GM12873 (cell line): ENCODE measurements around the gene ST6GALNAC4.

Experiments
- CTCF ChIP-seq: IDR thresholded peaks from 2 replicates; pipeline ENCODE4 v1.5.1; 2012; ENCODE audit warnings: low read depth, mild to moderate bottlenecking, moderate library complexity, low read length, control low read depth; ENCODE audit not compliant: insufficient read depth; ENCODE audit errors: missing control alignments

ST6GALNAC4 gene

DNA sequence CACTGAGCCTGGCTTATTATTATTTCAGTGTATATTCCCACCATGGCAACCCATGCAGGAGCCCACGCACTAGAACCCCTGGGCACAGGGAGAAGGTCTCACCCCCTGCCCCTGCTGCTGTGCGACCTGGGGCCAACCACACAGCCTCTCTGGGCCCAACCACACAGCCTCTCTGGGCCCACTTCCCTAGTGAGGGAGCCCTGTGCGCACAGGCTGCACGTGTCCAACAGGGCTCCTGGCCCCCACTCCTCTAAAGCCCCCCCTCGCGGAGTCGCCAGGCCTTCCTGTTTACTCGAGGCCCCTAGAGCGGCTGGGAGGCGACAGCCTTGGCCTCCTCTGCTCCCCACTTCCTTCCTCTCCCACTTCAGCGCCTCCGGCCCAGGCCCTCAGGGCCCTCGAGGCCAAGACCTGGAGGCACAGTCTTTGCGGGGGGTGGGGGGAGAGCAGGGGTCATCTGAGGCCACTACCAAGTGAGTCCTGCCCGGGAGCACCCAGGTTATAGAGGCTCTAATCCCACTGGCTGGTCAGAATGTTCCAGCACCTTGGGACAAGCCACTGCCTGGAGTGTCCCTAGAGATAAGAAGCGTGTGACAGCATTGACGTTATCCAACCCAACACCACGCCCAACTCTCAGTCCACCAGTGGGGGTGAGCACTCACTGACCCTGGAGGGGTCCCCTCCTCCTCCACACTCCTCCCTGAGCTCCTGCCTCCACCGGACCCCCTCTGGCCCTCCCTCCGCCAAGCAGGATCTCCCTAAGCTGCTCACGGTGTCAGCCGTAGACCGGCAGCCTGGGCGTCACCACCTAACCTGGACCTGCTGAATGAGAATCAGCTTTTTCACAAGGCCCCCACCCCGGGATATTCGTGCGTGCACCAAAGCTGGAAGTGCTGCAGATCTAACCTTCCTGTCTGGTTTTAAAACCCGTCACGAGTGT, 54.5 kb downstream of the ST6GALNAC4 start:
- no peak for TF ChIP-seq CTCF

GRCh38 chr9:127860779-127861178, 56.1 kb downstream of the ST6GALNAC4 start:
- TF ChIP-seq CTCF = no peak

GRCh38 chr9:127860260-127860659, 56.6 kb downstream of the ST6GALNAC4 start:
- TF ChIP-seq CTCF = no peak

- no peak for TF ChIP-seq CTCF
Observed at GRCh38 chr9:127858041-127858512, 58.8 kb downstream of the ST6GALNAC4 start.
